ENCODE data around the gene BRMS1L. TPM values are rescaled to one million over a fixed set of nuclear protein-coding genes. Genes with fewer than 3 reads are reported as not detected.

The BRMS1L gene
- total and polyA plus RNA-seq, 2 of the 13 experiments (the other 11 are each of a cell fraction or from before 2014, with no cell fraction given), result 21.1 to 23.8 TPM

GRCh38 chr14:35806006-35806907 lies 19.9 kb upstream of the BRMS1L start (continued):
- TF ChIP-seq PCBP1 (IDR thresholded peaks at IDR 0.05; ENCODE audit: borderline replicate concordance, low read depth, low read length) (no peak), KIAA2018 (CRISPR knock-in tag; IDR thresholded peaks at IDR 0.05; ENCODE audit: borderline replicate concordance) (no peak), ZNF367 (CRISPR knock-in tag; IDR thresholded peaks at IDR 0.05; ENCODE audit: borderline replicate concordance) (peak; percentile 98), ZNF614 (CRISPR knock-in tag; IDR thresholded peaks at IDR 0.05; ENCODE audit: borderline replicate concordance) (peak; percentile 91; the same call in 1 of the 2 replicates), STAG1 (CRISPR knock-in tag; IDR thresholded peaks at IDR 0.05) (no peak), DPF2 (CRISPR knock-in tag; IDR thresholded peaks at IDR 0.05; ENCODE audit: borderline replicate concordance, low read depth) (peak; percentile 88), ZNF143 (CRISPR knock-in tag; IDR thresholded peaks at IDR 0.05) (no peak), HDAC1 (CRISPR knock-in tag; IDR thresholded peaks at IDR 0.05) (peak; percentile 72), MIER3 (CRISPR knock-in tag; IDR thresholded peaks at IDR 0.05; ENCODE audit: borderline replicate concordance) (peak; percentile 95; the same call in 1 of the 2 replicates), ERF (CRISPR knock-in tag; IDR thresholded peaks at IDR 0.05) (peak; percentile 91), ZNF747 (CRISPR knock-in tag; IDR thresholded peaks at IDR 0.05; ENCODE audit: borderline replicate concordance) (peak; percentile 63; the same call in 1 of the 2 replicates), FOXP1 (IDR thresholded peaks at IDR 0.05) (peak; percentile 90), FOXP1 (CRISPR knock-in tag; IDR thresholded peaks at IDR 0.05) (peak; percentile 99), ZBTB42 (CRISPR knock-in tag; IDR thresholded peaks at IDR 0.05) (no peak), MBD4 (IDR thresholded peaks at IDR 0.05; ENCODE audit: borderline replicate concordance, low read length) (peak; percentile 41; the same call in 1 of the 2 replicates), ZNF569 (CRISPR knock-in tag; IDR thresholded peaks at IDR 0.05; ENCODE audit: borderline replicate concordance) (0 out of 2 replicates have a peak, but pooled peaks have one; percentile 68), MAFK (conservative IDR thresholded peaks at IDR 0.05 in 1 of 2, IDR thresholded peaks at IDR 0.05 in 1 of 2; ENCODE audit: low read length in 2 of 2) (peak; percentile 91 to 94), MAX (IDR thresholded peaks at IDR 0.05) (0 out of 2 replicates have a peak, but pooled peaks have one; percentile 17), ZNF12 (CRISPR knock-in tag; IDR thresholded peaks at IDR 0.05) (peak; percentile 64; the same call in 1 of the 2 replicates), KLF9 (CRISPR knock-in tag; IDR thresholded peaks at IDR 0.05; ENCODE audit: low read depth) (peak; percentile 68; the same call in 1 of the 2 replicates), TBX3 (IDR thresholded peaks at IDR 0.05; ENCODE audit: borderline replicate concordance) (peak; percentile 60; the same call in 1 of the 2 replicates), ZNF124 (CRISPR knock-in tag; IDR thresholded peaks at IDR 0.05) (peak; percentile 88), ZFP82 (CRISPR knock-in tag; IDR thresholded peaks at IDR 0.05; ENCODE audit: borderline replicate concordance) (peak; percentile 5; the same call in 1 of the 2 replicates)

All from HepG2 (cell line).